ENCODE data around the gene RDX.

Gene RDX

DNA sequence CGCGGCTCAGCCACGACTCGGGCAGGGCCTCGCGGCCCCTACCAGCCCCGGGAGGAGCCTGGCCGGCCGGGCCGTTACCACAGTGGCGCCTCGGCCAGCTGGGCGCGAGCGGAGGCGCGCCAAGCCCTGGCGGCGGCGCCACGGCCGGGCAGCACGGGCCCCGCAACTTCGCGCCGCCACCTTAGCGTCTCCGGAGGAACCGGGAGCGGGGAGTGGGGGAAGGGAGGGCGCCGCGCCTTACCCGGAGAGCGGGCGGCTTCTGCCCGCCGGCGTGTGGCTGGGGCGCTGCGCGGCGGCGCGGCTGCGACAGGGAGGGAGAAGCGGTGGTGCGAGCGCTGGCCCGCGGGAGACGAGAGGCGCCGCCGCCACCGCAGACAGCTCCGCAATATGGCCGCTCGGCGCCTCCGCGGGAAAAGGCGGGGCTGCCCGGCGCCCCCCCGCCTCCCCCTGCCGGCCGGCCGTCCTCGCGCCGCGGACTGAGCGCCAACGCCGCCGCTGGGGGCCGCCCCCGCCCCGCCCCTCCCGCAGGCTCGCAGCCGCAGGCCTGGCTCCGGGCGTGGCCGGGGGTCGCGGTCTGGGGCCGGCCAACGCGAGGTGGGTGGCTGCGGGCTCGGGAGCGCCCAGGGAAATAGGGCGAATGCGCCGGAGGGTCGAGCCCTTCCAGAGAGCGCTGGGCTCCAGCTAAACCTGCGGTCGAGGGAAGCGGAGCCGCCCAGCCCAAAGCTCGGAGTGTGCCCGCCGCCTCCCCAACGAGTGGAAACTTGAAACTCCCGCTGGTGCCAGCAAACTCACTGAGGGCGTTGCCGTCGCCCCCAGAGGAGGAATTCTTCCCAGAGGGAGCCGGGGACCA, at the start of gene RDX:
Gene RDX, minus strand, starts transcription at position 389 of the 850 bp plus-strand sequence. CDS start 16,922 bp downstream, outside the sequence.
- TF ChIP-seq, protein P1, sequence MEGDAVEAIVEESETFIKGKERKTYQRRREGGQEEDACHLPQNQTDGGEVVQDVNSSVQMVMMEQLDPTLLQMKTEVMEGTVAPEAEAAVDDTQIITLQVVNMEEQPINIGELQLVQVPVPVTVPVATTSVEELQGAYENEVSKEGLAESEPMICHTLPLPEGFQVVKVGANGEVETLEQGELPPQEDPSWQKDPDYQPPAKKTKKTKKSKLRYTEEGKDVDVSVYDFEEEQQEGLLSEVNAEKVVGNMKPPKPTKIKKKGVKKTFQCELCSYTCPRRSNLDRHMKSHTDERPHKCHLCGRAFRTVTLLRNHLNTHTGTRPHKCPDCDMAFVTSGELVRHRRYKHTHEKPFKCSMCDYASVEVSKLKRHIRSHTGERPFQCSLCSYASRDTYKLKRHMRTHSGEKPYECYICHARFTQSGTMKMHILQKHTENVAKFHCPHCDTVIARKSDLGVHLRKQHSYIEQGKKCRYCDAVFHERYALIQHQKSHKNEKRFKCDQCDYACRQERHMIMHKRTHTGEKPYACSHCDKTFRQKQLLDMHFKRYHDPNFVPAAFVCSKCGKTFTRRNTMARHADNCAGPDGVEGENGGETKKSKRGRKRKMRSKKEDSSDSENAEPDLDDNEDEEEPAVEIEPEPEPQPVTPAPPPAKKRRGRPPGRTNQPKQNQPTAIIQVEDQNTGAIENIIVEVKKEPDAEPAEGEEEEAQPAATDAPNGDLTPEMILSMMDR (IDR thresholded peaks at IDR 0.05; ENCODE audit: low read depth, low read length): no peak
- peak; percentile 31 for DNase-seq (ENCODE audit: extremely low read depth, low read depth)

DNA sequence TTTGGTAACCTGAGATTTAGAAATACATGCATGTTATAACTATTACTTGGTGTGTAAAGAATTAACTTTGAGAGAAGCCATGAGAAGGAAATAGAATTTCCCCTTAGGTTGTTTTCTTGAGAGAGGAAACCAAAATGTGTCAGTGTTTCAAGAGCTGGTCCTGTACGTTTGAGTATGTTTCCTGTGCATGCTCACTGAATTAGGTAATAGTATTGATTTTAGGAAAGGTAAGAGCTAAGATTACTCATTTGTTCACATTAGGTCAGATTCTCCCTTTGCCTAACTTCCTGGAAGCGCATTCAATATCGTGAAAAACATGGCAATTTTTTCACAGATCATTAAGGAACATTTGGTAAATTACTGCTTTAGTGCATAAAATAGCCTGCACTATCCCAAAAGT, 49.3 kb upstream of the RDX start:
- no peak for DNase-seq (ENCODE audit: extremely low read depth, low read depth)
- TF ChIP-seq, protein P1 (IDR thresholded peaks at IDR 0.05; ENCODE audit: low read depth, low read length): no peak

DNA sequence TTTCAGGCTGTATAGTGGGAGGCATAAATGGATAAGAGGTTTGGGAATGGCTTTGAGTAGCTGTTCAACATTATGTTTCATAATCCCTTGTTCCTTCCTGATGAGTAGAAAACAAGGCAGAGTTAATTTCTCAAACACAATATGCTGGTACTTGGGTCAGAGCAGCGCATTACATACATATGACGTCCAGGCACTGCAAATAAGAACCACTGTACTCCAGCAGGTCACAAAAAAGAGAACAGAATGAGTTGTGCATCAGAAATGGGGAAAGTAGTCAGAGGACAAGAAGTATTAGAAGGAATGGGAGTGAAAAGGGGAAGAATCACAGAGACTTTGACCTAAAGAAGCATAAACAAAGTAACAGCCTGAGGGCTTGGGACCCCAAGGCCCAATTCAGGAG, 44.0 kb upstream of the RDX start:
- TF ChIP-seq, protein P1 (IDR thresholded peaks at IDR 0.05; ENCODE audit: low read depth, low read length): no peak
- no peak for DNase-seq (ENCODE audit: extremely low read depth, low read depth)

DNA sequence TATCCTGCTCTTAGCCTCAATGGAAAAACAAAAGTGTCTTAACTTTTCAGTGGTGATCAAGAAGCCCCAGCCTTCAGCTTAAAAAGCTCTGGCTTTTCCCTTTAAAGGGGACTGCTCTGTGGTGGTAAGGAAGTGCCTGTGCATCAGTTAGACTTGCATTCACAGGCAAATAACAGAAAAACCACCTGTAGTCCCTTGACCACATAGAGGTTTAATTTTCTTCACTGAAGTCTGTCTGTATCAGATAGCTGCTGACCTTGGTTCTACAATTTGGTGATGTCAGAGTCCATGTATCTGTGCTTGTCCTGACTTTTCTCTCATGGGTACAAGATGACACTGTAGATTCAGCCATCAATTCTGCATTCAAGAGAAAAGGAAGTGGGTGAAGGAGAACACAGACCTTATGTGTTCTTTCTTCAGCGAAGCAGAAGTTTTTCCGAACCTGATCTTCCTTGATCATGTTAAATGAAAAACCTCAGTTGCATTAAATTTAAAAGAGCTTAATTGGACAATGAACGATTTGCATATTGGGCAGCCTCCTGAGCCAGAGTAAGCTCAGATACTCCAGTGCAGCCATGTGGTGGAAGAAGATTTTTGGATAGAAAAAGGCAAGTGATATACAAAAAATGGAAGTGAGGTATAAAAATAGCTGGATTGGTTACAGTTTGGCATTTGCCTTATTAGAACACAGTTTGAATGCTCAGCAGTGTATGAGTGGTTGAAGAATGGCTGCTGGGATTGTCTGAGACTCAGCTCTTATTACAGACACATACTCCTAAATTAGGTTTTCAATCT, 43.2 kb upstream of the RDX start:
- TF ChIP-seq, protein P1 (IDR thresholded peaks at IDR 0.05; ENCODE audit: low read depth, low read length): no peak
- DNase-seq (ENCODE audit: extremely low read depth, low read depth): no peak

DNA sequence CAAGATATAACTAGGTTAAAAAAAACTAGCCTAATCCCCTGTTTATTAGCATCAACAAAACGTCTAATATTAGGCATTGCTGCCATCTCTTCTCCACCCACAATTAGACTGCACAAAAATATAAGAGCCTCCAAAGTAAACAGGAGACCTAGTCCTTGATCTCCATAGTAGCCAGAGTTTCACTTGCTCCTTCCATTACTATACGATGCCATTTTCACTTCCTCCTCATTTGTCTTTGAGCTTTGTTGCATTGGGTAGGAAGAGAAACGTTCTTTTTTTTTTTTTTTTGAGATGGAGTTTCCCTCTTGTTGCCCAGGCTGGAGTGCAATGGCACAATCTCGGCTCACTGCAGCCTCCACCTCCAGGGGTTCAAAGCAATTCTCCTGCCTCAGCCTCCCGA, 42.3 kb upstream of the RDX start:
- TF ChIP-seq, protein P1 (IDR thresholded peaks at IDR 0.05; ENCODE audit: low read depth, low read length): no peak
- DNase-seq (ENCODE audit: extremely low read depth, low read depth): no peak

DNA sequence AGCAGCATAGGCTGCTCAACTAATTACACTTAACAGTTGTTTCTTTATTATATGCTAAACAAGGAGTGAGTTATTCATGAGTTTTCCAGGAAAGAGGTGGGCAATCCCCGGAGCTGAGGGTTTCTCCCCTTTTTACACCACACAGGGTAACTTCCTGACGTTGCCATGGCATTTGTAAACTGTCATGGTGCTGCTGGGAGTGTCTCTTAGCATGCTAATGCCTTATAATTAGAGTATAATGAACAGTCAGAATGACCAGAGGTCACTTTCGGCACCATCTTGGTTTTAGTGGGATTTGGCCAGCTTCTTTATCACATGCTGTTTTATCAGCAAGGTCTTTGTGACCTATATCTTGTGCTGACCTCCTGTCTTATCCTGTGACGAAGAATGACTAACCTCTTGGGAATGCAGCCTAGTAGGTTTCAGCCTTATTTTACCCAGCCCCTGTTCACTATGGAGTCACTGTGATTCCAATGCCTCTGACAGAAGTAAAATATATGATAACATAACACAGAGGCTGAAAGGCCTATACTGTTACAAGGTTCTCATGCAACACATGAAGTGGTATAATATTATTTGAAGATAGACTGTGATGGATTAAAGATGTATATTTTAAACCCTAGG, 41.3 kb upstream of the RDX start:
- DNase-seq (ENCODE audit: extremely low read depth, low read depth): no peak

More for the DNA sequence above, 41.3 kb upstream of the RDX start:
- TF ChIP-seq, protein P1 (IDR thresholded peaks at IDR 0.05; ENCODE audit: low read depth, low read length): no peak
